Mucosa of rectum (tissue), 2 donors: ENCODE data around the gene STAM2.
A peak's percentile ranks its signal among the peaks of the same experiment; 100 is the strongest.
"Not testable (repeated sequence)": the region's sequence is repeated elsewhere in the genome, so short reads cannot be mapped to it uniquely, and the experiment has no call there.

Experiments
- H3K27ac ChIP-seq, 2 donors: one replicate each; pipeline ENCODE4 v1.7.0; 2013; ENCODE audit warnings: inconsistent platforms in 2 of 2, low read depth in 2 of 2, low read length in 2 of 2
- H3K27me3 ChIP-seq, 2 donors: one replicate each; pipeline ENCODE4 v1.7.0; 2013; ENCODE audit warnings: low read length in 2 of 2; ENCODE audit not compliant: control insufficient read depth in 2 of 2, insufficient read depth in 2 of 2
- H3K36me3 ChIP-seq, 2 donors: one replicate each; pipeline ENCODE4 v1.7.0; 2013; ENCODE audit warnings: low read length in 2 of 2; ENCODE audit not compliant: control insufficient read depth in 2 of 2, insufficient read depth in 2 of 2
- H3K4me1 ChIP-seq, 2 donors: one replicate each; pipeline ENCODE4 v1.7.0; 2013; ENCODE audit warnings: low read length in 2 of 2, mild to moderate bottlenecking in 1 of 2; ENCODE audit not compliant: control insufficient read depth in 2 of 2, insufficient read depth in 2 of 2
- H3K4me3 ChIP-seq, 2 donors: one replicate each; pipeline ENCODE4 v1.7.0; 2013; ENCODE audit warnings: low read length in 2 of 2
- H3K9ac ChIP-seq, 2 donors: one replicate each; pipeline ENCODE4 v1.7.0; 2013; ENCODE audit warnings: low read length in 2 of 2, low read depth in 1 of 2, mild to moderate bottlenecking in 1 of 2
- H3K9me3 ChIP-seq, 2 donors: one replicate each; pipeline ENCODE4 v1.7.0; 2013; ENCODE audit warnings: low read length in 2 of 2; ENCODE audit not compliant: control insufficient read depth in 2 of 2
- donor health status: healthy.
- donor health status: Normal muscosa, but diverticular disease.

STAM2 gene

DNA sequence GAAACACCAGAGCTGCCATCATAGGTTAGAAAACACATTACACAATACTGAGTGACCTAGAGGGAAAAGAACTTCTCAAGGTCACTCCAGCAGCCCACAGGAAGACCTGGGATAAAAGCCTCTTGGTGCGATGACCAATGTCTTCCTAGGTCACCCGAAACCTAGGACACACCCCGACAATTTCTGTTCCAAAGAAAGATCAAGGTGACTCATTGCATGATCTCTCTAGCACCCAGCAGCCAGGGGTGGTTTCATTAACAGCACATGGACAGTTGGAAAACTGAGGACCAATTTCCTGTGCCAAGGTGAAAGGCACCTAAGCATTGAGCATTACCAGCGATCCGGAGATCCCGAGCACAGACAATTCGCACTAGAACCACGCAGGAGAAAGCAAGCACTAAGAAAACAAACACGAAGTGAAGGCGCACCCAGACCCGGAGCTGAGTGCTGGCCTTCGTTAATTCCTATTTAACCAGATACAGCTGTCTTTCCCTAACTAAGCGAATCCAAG lies 78.2 kb downstream of the STAM2 start:
- Histone ChIP-seq H3K9ac (no peak overlapping the region), H3K9me3 (no peaks in the 10 kb centered on the region), H3K27ac (no peak overlapping the region), H3K36me3 (no peaks in the 10 kb centered on the region), H3K4me3 (peak overlapping the region; percentile 55 to 69), H3K27me3 (peaks cover 27 to 37% of the 10 kb centered on the region in 2 donors), H3K4me1 (peaks cover 9 to 14% of the 10 kb centered on the region in 2 donors)

DNA sequence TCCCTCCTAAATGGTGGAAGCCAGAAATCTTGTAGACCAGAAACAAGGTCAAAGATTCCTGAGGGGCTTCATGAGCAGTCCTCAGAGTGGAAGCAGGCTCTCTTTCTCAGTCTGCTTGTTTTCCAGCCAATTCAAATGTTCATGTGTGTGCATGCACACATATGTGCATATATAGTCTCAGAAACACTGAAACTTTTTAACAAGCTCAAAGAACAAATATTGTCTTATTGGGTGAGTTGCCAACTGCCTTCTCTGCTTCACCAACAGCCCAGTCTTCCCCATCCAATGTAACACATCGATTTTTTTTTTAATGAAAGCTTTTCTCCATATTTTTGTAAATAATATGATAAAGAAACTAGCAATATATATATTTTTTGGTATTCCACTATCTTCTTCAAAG lies 80.4 kb downstream of the STAM2 start:
- no peak overlapping the region for H3K9ac ChIP-seq
- H3K27ac ChIP-seq = no peak overlapping the region
- peaks cover 19 to 24% of the 10 kb centered on the region in 2 donors for H3K27me3 ChIP-seq
- no peaks in the 10 kb centered on the region for H3K9me3 ChIP-seq
- H3K4me3 ChIP-seq = no peak overlapping the region
- H3K4me1 ChIP-seq = peaks cover 9 to 14% of the 10 kb centered on the region in 2 donors
- H3K36me3 ChIP-seq = no peaks in the 10 kb centered on the region

DNA sequence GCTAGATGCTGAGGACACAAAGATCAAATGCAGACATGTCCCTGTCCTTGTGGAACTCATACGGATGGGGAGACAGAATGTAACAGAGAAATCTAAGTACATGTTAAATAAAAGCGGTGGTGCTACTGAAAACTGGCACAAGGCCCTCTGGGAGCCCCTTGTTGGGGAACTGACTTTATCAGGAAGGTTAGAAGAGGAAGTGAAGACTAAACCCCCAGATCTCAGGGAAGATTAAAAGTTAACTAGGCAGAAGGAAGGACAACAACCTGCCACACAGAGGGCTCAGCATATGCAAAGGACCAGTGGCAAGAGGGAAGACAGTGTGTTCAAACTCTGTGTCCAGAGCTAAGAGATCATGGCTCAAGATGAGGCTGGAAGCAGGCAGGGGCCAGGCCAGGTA lies 81.5 kb downstream of the STAM2 start:
- H3K9me3 ChIP-seq = no peaks in the 10 kb centered on the region
- no peak overlapping the region for H3K27ac ChIP-seq
- no peak overlapping the region for H3K4me3 ChIP-seq
- no peak overlapping the region for H3K9ac ChIP-seq
- peaks cover 9 to 13% of the 10 kb centered on the region in 2 donors for H3K27me3 ChIP-seq
- H3K4me1 ChIP-seq = peaks cover 6 to 7% of the 10 kb centered on the region in 2 donors
- H3K36me3 ChIP-seq = no peaks in the 10 kb centered on the region

DNA sequence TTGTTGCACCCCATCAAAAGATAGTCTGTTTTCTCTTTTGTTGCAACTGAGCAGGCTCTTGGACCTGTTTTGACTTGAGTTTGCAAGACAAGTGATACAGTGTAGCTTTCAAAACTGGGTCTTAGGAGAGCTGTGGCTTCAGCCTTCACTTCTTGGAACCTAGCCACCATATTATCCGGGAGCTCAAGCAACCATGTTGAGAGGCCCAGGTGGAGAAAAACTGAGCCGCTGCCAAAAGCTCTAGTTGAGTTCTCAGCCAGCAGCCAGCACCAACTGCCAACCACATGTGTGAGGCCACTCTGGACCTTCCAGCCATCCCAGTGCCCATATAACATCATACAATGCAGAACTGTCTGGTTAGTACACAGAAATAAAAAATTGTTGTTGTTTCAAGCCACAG lies 82.1 kb downstream of the STAM2 start:
- Histone ChIP-seq H3K9me3 (no peaks in the 10 kb centered on the region), H3K9ac (no peak overlapping the region), H3K4me1 (peaks cover 5 to 6% of the 10 kb centered on the region in 2 donors), H3K4me3 (no peak overlapping the region), H3K27ac (no peak overlapping the region), H3K27me3 (peaks cover 7 to 10% of the 10 kb centered on the region in 2 donors), H3K36me3 (no peaks in the 10 kb centered on the region)

DNA sequence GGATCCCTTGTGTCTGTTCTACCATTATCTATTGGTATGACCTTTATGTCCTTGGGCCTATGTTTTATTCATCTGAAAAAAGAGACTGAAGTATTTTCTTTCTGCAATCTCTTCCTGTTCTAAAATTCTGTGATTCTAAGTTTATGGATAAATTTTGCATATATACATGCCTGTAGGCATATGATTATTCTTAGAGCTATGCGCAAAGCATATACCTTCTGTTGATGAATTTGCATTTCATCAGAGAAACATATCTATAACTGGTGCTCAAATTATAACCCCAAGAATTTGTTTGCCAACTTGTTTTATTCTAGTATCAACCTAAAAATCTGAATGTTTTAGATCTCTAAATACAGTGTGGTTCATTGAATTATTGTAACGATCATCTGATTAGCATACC lies 83.5 kb downstream of the STAM2 start:
- H3K4me1 ChIP-seq = no peaks in the 10 kb centered on the region
- peaks cover 0 to 6% of the 10 kb centered on the region in 2 donors for H3K27me3 ChIP-seq
- no peak overlapping the region for H3K27ac ChIP-seq
- no peaks in the 10 kb centered on the region for H3K9me3 ChIP-seq
- H3K36me3 ChIP-seq = no peaks in the 10 kb centered on the region
- no peak overlapping the region for H3K9ac ChIP-seq
- H3K4me3 ChIP-seq = no peak overlapping the region

DNA sequence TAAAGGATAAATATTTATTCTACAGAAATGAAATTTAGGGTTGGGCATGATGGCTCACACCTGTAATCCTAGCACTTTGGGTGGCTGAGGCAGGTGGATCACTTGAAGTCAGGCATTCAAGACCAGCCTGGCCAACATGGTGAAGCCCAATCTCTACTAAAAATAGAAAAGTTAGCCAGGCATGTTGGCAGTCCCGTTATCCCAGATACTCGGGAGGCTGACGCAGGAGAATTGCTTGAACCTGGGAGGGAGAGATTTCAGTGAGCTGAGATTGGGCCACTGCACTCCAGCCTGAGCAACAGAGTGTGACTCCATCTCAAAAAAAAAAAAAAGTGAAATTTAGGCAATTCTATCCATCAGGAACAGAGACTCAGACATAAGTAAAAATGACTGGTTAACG lies 84.8 kb downstream of the STAM2 start:
- H3K27ac ChIP-seq, H3K4me1 ChIP-seq, H3K4me3 ChIP-seq, H3K9ac ChIP-seq, H3K27me3 ChIP-seq, H3K36me3 ChIP-seq, H3K9me3 ChIP-seq: not testable (repeated sequence)

DNA sequence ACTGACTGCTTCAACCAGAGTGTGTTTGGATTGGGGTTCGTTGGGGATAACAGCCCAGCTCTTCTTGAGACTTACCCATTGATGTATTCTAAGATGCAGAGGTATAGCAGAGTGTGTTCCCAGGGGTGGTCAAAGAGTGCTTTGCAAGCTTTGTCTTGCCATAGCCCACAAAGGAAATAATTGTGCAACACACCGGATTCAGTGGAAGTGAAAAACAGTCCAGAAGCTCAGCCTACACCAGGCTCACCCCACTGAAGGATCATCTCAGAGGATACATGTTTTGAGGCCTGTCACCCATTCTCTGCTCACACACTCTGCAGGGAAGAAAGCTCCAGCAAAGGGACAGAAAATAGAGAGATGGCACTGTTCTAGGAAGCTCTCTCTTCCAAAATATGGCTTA lies 86.3 kb downstream of the STAM2 start:
- no peaks in the 10 kb centered on the region for H3K36me3 ChIP-seq
- no peak overlapping the region for H3K27ac ChIP-seq
- H3K4me3 ChIP-seq = no peak overlapping the region
- H3K9ac ChIP-seq = no peak overlapping the region
- no peaks in the 10 kb centered on the region for H3K27me3 ChIP-seq
- no peaks in the 10 kb centered on the region for H3K4me1 ChIP-seq
- no peaks in the 10 kb centered on the region for H3K9me3 ChIP-seq

DNA sequence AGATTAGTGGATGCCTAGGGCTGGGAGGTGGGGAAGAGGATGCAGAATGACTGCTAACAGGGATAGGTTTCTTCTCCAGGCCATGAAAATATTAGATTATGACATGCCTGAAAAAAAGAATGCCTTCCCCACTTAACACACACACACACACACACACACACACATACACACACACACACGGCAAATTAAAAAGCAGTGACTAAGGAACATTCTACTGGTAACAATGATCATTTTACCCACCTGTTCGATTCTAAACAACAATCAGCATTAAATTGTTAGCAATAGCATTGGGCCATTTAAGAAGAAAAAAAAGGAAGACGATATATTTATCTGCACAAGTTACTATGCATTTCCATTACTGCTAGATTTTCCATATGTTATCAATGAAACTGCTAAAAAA lies 87.6 kb downstream of the STAM2 start:
- no peak overlapping the region for H3K4me3 ChIP-seq
- H3K36me3 ChIP-seq = no peaks in the 10 kb centered on the region
- H3K4me1 ChIP-seq = no peaks in the 10 kb centered on the region
- H3K9me3 ChIP-seq = no peaks in the 10 kb centered on the region
- no peak overlapping the region for H3K27ac ChIP-seq
- H3K27me3 ChIP-seq = no peaks in the 10 kb centered on the region
- H3K9ac ChIP-seq = no peak overlapping the region

DNA sequence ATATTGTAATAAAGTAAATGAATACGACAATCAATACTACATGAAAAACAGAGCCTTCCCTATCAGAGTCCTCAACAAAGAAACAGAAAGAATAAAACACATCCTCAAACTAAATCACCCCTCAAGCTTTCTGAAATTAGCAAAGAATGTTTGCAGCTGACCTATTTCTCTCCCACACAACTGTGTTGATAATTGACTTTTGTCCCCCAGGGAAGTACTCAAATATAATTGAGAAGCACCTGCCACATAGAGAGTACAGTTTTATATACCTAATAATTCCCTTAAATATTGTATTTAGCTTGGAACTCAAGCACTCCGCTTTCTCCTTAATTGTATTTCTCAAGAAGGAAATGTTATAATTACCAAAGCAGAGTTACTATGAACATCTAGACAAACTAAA lies 89.3 kb downstream of the STAM2 start:
- Histone ChIP-seq H3K9ac (no peak overlapping the region), H3K9me3 (no peaks in the 10 kb centered on the region), H3K27ac (no peak overlapping the region), H3K27me3 (no peaks in the 10 kb centered on the region), H3K36me3 (no peaks in the 10 kb centered on the region), H3K4me1 (no peaks in the 10 kb centered on the region), H3K4me3 (no peak overlapping the region)

DNA sequence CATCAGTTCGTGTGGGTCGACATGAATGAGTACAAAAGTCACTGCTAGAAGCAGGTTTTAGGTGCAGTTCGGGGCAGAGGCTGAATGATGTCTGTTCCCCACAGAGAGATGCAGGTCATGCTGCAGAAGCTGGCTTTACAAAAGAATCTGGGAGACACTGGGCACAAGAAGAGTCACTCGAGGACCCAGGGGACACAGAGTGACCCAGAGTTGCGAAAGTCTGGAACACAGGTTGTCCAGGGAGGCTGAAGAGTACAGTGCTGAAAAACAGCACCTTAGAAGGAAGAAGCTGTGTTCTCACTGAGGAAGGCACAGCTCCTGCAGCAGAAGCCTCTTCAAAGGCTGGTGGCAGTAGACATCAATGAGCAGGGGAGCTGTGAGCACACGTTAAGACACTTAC lies 91.5 kb downstream of the STAM2 start:
- Histone ChIP-seq H3K27me3 (no peaks in the 10 kb centered on the region), H3K36me3 (no peaks in the 10 kb centered on the region), H3K27ac (no peak overlapping the region), H3K9me3 (no peaks in the 10 kb centered on the region), H3K9ac (no peak overlapping the region), H3K4me1 (no peaks in the 10 kb centered on the region), H3K4me3 (no peak overlapping the region)
